BE2C (cell line): ENCODE data around the gene C1QTNF1.

Source experiments
- DNase-seq: peaks from one replicate; pipeline ENCODE4 v3.0.0-alpha.2; 2020
- H3K27me3 ChIP-seq: fragments of 250-450 bp; sonication (Bioruptor Pico); 2 replicates; pipeline ENCODE4 v1.5.1; 2020; ENCODE audit warnings: mild to moderate bottlenecking
- H3K36me3 ChIP-seq: fragments of 250-450 bp; sonication (Bioruptor Pico); 2 replicates; pipeline ENCODE4 v1.5.1; 2020; ENCODE audit warnings: mild to moderate bottlenecking
- H3K4me1 ChIP-seq: fragments of 250-450 bp; sonication (Bioruptor Pico); 2 replicates; pipeline ENCODE4 v1.5.1; 2020
- H3K4me3 ChIP-seq: 2 replicates; pipeline ENCODE4 v1.5.1; 2011; ENCODE audit warnings: low read depth, low read length
- H3K9me3 ChIP-seq: fragments of 250-450 bp; sonication (Bioruptor Pico); 2 replicates; pipeline ENCODE4 v1.5.1; 2020
- TF ChIP-seq, protein P1 (sequence below): IDR thresholded peaks from 2 replicates; pipeline ENCODE4 v1.5.1; 2012; ENCODE audit warnings: mild to moderate bottlenecking, low read depth, low read length

The C1QTNF1 gene

GRCh38 chr17:78999947-79000395 is 24.0 kb upstream of the C1QTNF1 start:
- Histone ChIP-seq H3K4me3 (no peak overlapping the region), H3K9me3 (no peaks in the 10 kb centered on the region), H3K27me3 (no peaks in the 10 kb centered on the region), H3K36me3 (peaks cover 32% of the 10 kb centered on the region), H3K4me1 (peaks cover 5% of the 10 kb centered on the region; the same call in 1 of the 2 replicates)
- TF ChIP-seq, protein P1, sequence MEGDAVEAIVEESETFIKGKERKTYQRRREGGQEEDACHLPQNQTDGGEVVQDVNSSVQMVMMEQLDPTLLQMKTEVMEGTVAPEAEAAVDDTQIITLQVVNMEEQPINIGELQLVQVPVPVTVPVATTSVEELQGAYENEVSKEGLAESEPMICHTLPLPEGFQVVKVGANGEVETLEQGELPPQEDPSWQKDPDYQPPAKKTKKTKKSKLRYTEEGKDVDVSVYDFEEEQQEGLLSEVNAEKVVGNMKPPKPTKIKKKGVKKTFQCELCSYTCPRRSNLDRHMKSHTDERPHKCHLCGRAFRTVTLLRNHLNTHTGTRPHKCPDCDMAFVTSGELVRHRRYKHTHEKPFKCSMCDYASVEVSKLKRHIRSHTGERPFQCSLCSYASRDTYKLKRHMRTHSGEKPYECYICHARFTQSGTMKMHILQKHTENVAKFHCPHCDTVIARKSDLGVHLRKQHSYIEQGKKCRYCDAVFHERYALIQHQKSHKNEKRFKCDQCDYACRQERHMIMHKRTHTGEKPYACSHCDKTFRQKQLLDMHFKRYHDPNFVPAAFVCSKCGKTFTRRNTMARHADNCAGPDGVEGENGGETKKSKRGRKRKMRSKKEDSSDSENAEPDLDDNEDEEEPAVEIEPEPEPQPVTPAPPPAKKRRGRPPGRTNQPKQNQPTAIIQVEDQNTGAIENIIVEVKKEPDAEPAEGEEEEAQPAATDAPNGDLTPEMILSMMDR = no peak
- DNase-seq = no peak

- H3K27me3 ChIP-seq = no peaks in the 10 kb centered on the region
- no peaks in the 10 kb centered on the region for H3K9me3 ChIP-seq
- DNase-seq = no peak
- peaks cover 32% of the 10 kb centered on the region for H3K36me3 ChIP-seq
- peaks cover 5% of the 10 kb centered on the region; the same call in 1 of the 2 replicates for H3K4me1 ChIP-seq
- TF ChIP-seq, protein P1 = no peak
- no peak overlapping the region for H3K4me3 ChIP-seq
These were observed 23.4 kb upstream of the C1QTNF1 start for GRCh38 chr17:79000396-79001189.

DNA sequence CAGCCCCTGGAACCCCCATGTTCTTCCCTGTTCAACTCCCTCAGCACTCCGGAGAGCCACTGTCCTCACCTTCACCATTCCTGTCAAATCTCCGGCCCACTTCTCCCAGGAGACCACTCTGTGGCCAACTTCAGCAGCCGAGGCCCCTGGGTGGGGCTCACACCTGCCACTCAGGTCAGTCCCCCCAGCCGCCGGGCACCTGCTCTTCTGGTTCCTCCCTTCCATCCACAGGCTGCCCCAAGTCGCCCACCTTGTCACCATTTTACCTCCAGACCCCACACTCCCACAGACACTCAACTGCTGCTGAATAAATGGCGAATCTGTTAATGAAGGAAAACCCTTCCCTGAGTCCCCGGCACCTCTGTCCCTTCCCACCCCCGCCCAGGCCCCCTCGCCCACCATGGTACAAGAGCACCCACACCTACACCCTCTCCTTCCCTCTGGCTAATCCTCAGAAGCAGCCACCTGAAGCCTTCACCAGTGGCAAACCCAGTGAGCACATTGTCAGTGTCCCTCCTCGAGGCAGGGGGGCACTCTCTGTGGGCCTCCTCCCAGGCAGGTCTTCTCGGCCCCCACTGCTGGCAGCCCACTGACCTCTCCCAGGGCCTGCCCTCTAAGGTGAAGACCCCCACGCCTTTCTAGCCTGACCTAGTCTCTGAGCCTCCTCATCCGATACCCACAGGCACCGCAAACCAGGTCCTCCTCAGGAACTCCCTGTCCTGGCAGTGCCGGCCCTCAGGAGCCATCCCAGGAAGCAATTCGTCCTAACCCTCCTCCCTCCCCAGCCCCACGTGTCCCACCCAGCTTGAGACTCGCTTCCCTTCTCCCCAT is 22.6 kb upstream of the C1QTNF1 start:
- no peak overlapping the region for H3K4me3 ChIP-seq
- no peaks in the 10 kb centered on the region for H3K9me3 ChIP-seq
- DNase-seq = no peak
- no peaks in the 10 kb centered on the region for H3K27me3 ChIP-seq
- H3K4me1 ChIP-seq = peaks cover 5% of the 10 kb centered on the region; the same call in 1 of the 2 replicates
- TF ChIP-seq, protein P1 = no peak
- peaks cover 25% of the 10 kb centered on the region for H3K36me3 ChIP-seq

DNA sequence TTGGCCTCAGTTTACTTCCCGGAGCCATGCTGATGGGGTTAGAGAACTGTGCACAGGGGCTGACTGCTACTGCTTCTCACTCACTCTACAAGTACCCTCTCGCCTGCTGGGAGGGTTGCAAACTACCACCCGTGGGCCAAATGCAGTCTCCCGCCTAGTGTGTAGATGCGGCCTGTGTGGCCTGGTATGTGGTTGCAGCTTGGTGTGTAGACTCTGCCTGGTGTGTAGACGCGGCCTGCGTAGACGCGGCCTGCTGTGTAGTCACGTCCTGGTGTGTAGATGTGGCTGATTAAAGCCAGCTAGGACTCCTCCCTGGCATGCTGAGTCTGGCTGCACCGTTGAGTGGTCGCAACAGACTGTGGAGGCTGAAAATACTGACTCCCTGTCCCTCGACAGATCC is 21.7 kb upstream of the C1QTNF1 start:
- H3K9me3 ChIP-seq = no peaks in the 10 kb centered on the region
- DNase-seq = no peak
- H3K4me1 ChIP-seq = peaks cover 5% of the 10 kb centered on the region; the same call in 1 of the 2 replicates
- TF ChIP-seq, protein P1 = no peak
- peaks cover 20% of the 10 kb centered on the region for H3K36me3 ChIP-seq
- no peak overlapping the region for H3K4me3 ChIP-seq
- H3K27me3 ChIP-seq = no peaks in the 10 kb centered on the region

- no peak for DNase-seq
- Histone ChIP-seq H3K27me3 (no peaks in the 10 kb centered on the region), H3K4me1 (peaks cover 5% of the 10 kb centered on the region; the same call in 1 of the 2 replicates), H3K4me3 (no peak overlapping the region), H3K9me3 (no peaks in the 10 kb centered on the region), H3K36me3 (peaks cover 13% of the 10 kb centered on the region)
- TF ChIP-seq, protein P1 = no peak
These were observed 21.0 kb upstream of the C1QTNF1 start for GRCh38 chr17:79002796-79003593.
